HepG2 (cell line): ENCODE results near the gene CDH23. TPM values are rescaled to one million over a fixed set of nuclear protein-coding genes. Genes with fewer than 3 reads are reported as not detected.

Source experiments
- AKAP8 ChIP-seq: sonication (generic); formaldehyde crosslinking; IDR thresholded peaks from 2 replicates; pipeline ENCODE4 v1.5.1; 2020; ENCODE audit warnings: mild to moderate bottlenecking, missing genetic modification reagents
- CTCF ChIP-seq: sonication (generic); formaldehyde crosslinking; IDR thresholded peaks from 2 replicates; pipeline ENCODE4 v1.5.0; 2020; ENCODE audit warnings: mild to moderate bottlenecking, missing genetic modification reagents, moderate library complexity
- FOXJ3 ChIP-seq: sonication (generic); formaldehyde crosslinking; IDR thresholded peaks from 2 replicates; pipeline ENCODE4 v1.4.0; 2020; ENCODE audit warnings: missing genetic modification reagents, mild to moderate bottlenecking, borderline replicate concordance
- HOXA9 ChIP-seq: sonication (generic); formaldehyde crosslinking; IDR thresholded peaks from 2 replicates; pipeline ENCODE4 v1.8.1; 2022; ENCODE audit warnings: missing genetic modification reagents, mild to moderate bottlenecking, moderate library complexity, borderline replicate concordance
- MTA1 ChIP-seq: sonication (generic); formaldehyde crosslinking; IDR thresholded peaks from 2 replicates; pipeline ENCODE4 v1.4.0; 2020; ENCODE audit warnings: missing genetic modification reagents, mild to moderate bottlenecking, borderline replicate concordance
- ZBTB40 ChIP-seq, 2 experiments: fragments of 450-650 bp in 1 of 2; sonication (generic) in 1 of 2; formaldehyde crosslinking in 1 of 2; IDR thresholded peaks; 2 replicates each; pipeline versions ENCODE4 v1.6.1 to v1.8.0; 2016 to 2022; ENCODE audit warnings: antibody characterized with exemption in 1 of 2, mild to moderate bottlenecking in 1 of 2, missing genetic modification reagents in 1 of 2
- ZNF143 ChIP-seq: sonication (generic); formaldehyde crosslinking; IDR thresholded peaks from 2 replicates; pipeline ENCODE4 v1.4.0; 2020; ENCODE audit warnings: missing genetic modification reagents
- ZNF367 ChIP-seq: sonication (generic); formaldehyde crosslinking; IDR thresholded peaks from 2 replicates; pipeline ENCODE4 v1.4.0; 2020; ENCODE audit warnings: missing genetic modification reagents, borderline replicate concordance
- polyA plus RNA-seq, 8 experiments: library from polyadenylated mRNA; depleted of rRNA in 3 of 8; stranded (reverse) in 7 of 8; unstranded in 1 of 8; fragments of >200 nt; fragmentation: Illumina TruSeq in 4 of 8; extraction: Trizol in 4 of 8; gene quantifications; 2 replicates each; pipeline versions ENCODE4 v1.2.1 to v1.2.3, GENCODE V29; 2011 to 2016; ENCODE audit warnings: low read depth in 4 of 8, missing spikeins in 1 of 8, mixed read lengths in 1 of 8; ENCODE audit not compliant: insufficient read depth in 1 of 8
- total RNA-seq, 5 experiments: library from RNA; depleted of rRNA; stranded (reverse); fragments of >200 nt; fragmentation: Illumina TruSeq; extraction: Trizol; gene quantifications; 2 replicates each; pipeline ENCODE4 v1.2.3, GENCODE V29; 2016; ENCODE audit warnings: low read depth in 1 of 5

The CDH23 gene
- total and polyA plus RNA-seq, 2 of the 13 experiments (the other 11 are each of a cell fraction or from before 2014, with no cell fraction given), result 0.13 TPM; not detected in 1

GRCh38 chr10:71580926-71581325, 184.2 kb downstream of the CDH23 start (continued):
- TF ChIP-seq ZBTB40 (IDR thresholded peaks at IDR 0.05) (no peak), ZBTB40 (CRISPR knock-in tag; IDR thresholded peaks at IDR 0.05) (no peak), ZNF143 (no peak), FOXJ3 (CRISPR knock-in tag) (no peak), ZNF367 (CRISPR knock-in tag) (no peak), CTCF (no peak), MTA1 (CRISPR knock-in tag) (no peak), HOXA9 (CRISPR knock-in tag) (no peak), AKAP8 (CRISPR knock-in tag) (no peak)
